ENCODE measurements around the gene SORCS2.

SORCS2 gene

DNA sequence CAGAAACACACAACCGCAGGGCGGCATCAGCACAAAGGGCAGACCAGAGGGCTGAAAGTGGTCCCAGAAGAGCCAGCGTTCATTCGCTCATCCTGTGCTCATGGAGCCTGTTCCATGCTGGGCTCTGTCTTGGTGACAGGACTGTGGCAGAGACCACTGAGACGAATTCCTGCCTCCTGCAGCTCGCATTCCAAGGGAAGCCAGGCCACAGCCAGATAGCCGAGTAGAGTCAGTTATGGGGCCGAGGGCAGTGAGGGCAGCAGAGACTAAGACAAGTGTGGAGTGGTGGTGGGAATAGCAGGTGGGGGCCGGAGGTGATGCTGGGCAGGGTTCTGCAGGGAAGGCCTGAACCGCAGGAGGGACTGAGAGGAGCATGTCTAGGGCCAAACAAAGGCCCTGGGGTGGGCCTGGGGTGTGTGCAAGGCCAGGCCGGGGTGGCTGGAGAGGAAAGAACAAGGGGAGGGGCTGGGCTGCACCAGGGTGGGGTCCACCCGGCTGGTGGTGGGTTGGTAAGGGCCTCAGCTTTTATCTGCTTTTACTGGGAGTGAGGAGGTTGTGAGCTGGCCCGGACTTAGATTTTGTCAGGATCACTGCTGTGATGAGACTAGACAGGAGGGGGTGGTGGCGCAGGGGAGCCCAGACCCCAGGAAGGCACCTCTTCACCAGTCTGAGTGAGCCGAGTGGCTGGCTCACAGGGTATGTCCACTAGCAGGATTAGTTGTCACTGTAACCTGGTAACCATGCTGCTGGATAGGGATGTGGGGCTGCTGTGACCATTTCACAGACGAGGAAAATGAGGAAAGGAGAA, 236.1 kb downstream of the SORCS2 start:
- DNase-seq = no peak

DNA sequence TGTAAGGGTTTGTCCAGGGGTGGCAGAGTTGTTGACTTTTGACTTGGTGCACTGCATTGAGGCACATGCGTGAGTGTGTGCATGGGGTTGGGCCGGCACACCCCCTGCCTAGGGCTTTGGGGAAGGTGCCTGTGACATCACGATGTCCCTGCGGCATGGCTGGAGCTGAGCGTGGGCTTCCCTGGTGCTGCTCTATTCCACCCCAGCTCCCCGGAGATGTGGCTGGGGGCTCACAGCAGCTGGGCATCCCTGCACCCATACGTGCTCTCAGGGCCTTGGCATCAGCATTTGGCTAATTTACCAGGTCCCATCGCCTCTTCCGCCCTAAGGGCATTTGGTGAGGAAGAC, 236.7 kb downstream of the SORCS2 start:
- DNase-seq = no peak

DNA sequence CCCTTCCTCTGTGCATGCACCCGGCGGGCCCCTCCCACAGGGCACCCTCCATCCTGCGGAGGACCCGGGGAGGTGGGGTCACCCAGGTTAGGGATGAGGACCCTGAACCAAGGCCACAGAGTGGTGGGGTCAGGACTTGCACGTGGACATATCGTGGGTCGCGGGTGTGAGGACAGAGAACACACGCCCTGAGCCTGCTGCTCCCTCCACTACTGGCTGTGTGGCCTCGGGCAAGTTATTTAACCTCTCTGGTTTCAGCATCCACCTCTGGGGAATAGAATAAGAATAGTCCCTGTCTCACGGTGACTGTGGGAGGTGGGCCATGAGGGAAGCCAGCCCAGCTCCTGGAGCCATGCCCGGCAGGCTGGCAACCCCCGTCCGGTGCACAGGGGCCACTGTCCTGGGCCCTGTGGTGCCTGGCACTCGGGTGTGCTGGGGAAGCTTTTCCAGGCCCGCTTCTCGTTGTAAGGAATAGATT, 237.3 kb downstream of the SORCS2 start:
- no peak for DNase-seq

DNA sequence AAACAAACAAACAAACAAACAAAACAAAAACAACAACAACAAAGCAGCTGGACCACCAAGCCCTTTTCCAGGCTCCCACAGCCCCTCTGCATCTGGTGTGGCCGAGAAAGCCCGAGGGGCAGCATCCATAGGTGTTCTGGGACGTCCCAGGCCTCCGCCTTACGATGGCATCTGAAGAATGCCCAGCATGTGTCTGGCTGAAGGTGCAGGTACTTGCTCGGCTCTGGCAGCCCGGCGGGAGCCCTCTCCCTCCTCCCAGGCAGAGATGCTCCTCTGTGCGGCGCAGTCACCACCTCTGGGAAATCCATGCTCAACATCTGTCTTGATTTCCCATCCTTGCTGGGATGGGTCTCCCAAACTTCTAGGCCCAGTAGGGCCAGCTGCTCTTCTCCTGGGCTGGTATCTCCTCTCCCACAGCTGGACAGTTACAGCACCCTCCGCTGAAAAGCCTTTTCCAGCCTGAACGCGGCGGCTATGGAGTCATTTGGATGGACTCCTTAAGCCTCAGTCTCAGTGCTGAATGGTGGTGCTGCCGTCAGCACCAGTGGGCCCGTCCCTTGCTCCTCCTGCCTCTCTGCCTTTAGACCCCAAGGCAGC, 238.1 kb downstream of the SORCS2 start:
- DNase-seq = no peak

DNA sequence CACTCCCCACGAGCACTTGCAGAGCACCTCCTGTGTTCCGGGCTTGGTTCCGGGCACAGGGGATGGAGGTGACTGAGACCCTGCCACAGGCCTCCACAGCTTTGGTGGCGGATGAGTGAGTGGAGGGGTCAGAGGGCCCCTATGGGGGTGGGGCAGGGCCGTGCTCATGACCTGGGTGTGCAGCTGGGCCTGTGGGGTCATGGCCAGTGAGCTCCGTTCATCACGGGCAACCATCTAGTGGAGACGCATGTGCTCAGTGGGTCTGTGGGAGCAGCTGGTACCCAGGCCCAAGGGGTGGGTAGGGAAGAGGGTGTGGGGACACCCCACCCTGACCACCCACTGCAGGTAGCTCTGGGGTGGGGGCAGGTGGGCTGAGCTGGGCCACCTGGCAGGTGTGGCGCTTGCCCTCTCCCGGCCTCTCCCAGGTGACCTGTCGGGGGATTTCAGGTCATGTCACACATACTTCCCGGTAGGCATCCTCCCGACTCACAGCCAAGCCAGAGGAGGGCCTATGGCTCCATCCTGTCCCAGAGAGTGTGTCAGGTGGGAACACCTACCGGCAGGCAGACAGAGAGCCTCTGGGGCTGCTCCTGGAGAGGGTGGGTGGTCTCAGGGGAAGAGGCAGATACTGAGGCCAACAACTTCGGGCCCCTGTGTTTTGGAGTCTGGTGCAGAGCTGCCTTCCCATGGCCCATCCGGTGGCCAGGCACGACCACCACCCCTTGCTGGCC, 238.8 kb downstream of the SORCS2 start:
- no peak for DNase-seq

DNA sequence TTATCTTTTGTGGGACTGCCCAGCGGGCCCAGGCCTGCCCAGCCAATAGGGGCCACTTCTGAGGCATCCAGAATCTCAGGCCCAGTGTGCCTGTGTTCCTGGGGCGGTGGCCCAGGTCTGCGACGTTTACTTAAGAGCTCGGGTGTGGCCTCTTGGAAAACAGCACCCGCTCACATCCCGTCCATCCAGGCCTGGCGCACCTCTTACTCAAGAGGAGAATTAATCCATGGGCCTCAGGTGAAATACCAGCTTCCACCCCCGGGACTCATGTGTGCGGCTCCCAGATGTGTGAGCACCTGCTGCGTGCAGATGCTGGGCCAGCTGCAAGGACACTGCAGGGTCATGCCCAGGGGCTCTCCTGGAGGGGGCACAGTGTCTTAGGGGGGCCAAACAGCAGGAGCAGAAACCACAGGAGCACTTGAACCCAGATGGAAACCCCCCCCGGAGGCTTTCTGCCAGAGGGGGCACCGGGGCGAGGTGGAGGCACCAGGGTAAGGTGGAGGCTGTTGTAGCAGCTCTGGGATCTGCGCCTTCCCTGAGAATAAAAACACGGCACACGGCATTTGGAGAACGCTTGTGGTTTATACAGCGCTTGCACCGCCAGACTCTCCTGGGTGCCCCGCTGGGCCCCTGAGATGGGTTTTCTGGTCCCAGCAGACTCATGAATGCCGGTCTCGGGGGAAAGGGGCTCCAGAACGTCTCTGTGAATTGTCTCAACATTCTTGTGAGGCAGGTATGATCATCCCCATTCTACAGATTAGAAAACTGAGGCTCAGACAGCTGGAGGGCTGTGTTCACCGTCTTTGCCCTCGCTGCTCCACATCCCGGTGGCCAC, 239.6 kb downstream of the SORCS2 start:
- DNase-seq = no peak

DNA sequence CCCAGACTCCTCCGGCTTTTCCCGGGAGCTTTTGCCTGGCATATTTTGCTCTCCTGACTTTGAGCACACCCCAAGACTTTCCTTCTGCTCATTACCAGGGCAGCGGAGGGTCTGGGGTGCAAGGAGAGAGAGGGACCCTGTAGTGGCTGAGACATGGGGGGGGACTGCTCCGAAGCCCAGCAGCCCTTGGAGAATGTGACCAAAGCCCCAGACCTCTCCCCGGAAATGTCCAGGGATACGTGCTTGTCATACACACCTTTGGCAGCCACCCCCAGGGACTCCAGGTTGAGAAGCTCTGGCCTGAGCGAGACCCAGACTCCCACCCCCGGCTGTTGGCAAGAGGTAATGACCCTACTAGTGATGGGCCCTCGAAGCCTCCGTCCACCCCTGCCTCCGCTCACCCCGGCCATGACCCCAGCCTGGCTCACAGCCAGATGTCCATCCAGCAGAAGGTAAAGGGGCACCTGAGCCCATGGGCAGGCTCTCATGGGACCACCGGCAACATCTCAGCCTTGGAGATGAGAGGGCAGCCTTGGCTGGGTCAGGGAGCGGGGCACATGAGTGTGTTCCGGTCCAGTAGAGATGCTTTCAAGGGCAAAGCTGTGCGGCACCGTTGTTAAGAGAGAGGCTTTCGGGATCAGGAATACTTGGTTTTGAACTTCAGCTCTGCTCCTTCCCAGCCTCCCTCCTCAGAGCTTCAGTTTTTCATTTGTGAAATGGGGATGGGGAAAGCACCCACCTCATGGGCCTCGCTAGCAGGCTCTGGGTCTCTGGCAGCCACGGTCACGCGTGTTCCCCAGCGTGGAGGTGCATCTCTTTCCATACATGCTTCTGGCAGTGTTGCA, 240.4 kb downstream of the SORCS2 start:
- no peak for DNase-seq

DNA sequence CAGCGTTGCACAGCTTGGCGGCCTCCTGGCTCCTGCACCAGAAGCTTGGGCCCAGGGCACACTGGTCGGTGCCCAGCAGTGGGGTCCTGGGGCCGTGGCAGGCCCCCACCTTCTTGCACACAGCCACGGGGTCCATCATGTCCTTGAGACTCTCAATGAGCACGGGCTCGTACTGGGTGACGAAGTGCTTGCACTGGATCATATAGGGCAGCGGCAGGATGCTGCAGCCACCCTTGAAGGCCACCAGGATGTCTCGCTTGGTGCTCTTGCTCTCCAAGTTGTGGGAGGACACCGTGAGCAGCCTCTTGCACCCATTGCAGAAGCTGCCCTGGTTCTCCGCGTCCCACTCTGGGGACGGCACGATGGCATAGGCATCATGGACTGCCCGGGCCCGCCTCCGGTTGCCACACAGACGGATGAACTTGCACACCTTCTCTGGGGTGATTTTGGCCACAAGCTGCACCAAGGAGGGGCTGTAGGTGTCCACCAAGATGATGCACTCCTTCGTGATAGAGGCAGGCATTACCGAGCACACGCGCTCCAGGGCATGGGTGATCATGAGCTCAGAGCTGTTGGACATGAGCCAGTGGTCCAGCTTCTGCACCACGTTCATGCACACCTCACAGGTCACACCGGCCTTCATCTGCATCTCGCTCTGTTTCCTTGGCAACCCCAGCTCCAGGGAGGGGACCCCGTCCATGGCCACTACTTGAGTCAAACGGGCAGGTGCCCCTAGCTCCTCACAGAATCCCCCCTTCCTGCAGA, 241.2 kb downstream of the SORCS2 start:
- DNase-seq = no peak

DNA sequence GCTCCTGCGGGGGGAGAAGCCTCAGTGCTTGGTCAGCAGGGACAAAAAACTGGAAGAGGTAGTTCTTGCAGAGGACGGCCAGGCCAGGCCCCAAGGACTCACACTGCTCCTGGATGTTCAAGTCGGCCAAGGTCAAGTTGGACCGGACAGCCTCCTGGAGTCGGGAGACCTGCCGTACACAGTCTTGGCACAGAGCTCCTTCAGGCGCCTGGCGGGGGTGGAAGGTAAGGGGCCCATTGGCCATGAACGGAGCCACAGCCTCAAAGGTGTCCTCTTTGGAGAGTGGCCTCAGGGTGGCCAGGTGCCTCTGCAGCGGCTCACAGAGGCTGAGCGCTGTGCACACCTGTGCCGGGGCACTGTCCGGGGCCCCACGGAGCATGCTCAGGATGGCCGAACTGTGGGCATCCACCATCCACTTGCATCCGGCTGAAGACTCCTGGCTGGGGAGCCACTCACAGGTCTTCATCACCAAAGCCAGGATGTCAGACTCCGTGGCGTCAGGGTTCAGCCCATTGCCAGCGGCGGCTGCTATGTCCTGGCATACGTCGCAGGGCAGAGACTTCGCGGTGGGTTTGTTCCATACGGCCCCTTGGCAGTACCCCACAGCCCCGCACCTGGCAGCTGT, 241.9 kb downstream of the SORCS2 start:
- no peak for DNase-seq

DNA sequence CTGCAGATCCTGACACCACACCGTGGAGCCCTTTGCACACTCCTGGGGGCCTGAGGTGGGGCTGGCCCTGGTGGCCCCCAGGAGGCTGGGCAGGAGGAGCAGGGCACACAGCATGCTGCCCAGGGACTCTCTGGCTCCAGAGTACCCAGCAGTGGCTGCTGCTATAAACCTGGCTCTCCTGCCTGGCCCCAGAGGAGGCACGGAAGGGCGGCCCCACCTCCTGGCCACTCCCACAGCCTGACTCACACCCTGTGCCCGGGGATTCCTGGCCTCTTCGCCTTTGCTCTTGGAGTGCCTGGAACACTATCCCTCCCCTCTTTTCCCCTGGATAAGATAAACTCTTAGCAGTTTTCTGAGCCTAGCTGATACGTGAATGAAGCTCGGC, 242.4 kb downstream of the SORCS2 start, which contains the start of gene PSAPL1:
TSS of gene PSAPL1 (minus strand) at position 165 of the 385 bp plus-strand sequence. CDS start at position 114, 51 bp downstream.
- DNase-seq = no peak

DNA sequence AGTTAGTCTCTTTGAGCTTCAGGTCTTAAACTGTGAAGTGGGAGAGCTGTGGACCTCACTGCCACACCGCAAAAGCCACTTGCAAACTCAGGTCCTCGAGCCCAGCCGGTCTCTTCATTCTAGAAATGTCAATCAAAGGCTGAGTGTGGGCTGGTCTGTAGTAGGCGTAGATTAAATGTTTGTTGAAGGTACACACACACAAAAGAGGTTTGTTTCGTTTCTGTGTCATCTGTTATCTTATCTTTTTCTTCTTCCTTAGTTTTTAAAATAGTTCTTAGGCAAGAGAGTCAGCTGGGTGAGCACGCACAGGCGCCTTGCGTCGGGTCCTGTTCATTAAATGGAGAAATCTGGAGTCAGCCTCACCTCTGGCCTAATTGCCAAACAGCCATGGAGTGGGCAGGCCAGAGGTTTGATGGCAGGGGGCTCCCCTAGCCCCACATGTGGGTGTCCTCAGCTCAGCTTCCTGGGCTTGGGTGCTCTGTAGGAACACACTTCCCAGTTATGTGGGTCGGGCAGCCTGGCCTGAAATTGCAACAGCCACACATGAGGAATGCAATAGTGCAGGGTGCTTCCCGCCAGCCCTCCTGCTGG, 243.2 kb downstream of the SORCS2 start:
- DNase-seq = no peak

DNA sequence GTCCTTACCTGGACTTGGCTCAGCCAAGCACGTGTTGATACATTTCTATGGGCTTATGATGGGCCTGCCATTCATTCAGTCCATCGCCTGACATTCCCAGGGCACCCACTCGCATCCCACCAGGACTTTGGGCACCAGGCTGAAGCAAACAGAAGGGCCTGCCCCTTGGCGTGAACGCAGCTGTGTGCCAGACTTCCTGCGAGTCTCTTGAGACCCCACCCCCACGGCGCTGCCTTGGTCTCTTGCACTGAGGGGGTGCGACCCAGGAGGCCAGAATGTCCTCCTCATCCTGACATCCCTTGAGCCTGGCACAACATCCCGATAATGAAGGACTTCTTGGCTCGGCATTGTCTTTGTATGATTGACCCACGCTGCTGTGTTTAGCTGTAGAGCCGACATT, 243.9 kb downstream of the SORCS2 start:
- DNase-seq = no peak

DNA sequence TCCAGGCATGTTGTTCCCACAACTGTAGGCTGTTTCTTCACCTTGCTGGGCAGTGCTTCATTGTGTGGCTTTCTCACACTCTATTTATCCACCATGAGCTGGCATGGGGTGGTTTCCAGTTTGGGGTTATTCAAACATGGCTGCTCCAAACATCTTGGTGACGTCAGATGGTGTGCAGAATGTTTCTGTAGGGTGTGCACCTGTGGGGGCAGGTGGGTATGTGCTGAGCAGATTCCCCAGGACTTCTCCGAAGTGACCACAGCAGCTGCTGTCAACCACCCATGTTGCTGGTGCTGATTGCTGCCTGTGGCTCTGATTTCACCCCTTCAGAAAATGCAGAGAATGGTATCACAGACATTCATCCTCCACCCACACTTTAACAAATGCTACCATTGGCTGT, 247.4 kb downstream of the SORCS2 start:
- no peak for DNase-seq

DNA sequence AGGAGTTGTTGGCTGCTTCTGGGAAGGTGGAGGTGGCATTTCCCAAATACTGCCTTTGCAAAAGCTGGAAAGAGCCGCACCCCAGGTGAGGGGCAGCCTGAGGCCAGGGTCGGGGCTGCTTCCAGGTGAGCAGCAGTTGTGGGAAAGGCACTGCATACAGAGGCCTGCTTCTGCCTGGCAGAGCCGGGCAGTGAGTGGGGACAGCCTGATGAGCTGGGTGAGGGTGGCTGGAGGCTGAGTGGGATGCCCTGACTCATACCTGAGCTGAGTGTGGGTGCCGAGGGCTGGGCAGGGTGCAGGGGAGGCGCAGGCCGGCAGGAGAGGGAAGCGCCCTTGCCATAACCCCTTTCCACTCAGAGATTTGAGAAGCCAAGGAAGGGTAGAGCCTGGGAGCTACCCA, 248.9 kb downstream of the SORCS2 start:
- DNase-seq = no peak

DNA sequence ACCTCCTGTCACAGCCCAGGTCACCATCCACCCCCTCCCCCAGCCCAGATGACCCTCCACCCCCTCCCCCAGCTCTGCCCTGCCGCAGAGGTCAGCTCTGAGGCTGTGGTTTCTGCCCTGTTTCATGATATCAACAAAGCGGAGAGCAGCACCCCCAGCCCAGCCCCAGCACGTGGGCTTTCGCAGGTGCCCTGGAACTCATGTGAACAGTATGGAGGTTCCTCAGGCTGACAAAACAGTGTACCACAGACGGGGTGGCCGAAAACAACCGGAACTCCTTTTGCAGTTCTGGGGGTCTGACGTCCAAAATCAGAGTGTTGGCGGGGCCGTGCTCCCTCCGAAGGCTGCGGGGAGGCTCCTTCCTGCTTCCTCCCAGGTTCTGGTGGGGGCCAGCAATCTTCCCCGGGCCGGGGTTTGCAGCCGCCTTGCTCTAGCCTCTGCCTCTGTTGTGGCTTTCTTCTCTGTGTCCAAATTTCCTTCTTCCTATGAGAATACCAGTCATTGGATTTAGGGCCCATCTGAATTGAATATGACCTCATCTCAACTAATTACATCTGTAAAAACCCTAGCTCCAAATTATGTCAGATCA, 250.3 kb downstream of the SORCS2 start:
- no peak for DNase-seq

DNA sequence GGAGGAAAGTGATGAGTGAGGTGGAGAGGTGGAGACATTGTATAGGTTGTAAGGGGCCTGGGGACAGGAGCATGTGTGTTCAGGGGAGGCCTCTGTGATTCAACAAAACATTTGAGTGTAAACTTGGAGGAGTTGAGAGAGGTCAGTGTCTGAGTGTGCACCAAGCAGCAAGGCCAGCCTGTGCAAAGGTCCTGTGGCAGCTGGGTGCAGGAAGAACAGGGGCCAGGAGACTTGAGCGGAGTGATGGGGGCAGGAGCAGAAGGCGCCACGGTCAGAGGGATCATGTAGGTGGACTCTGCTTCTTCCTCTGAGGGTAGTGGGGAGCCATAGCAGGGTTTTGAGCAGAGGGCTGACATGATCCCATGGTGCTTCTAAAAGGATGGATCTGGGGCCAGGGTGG, 252.0 kb downstream of the SORCS2 start:
- no peak for DNase-seq

DNA sequence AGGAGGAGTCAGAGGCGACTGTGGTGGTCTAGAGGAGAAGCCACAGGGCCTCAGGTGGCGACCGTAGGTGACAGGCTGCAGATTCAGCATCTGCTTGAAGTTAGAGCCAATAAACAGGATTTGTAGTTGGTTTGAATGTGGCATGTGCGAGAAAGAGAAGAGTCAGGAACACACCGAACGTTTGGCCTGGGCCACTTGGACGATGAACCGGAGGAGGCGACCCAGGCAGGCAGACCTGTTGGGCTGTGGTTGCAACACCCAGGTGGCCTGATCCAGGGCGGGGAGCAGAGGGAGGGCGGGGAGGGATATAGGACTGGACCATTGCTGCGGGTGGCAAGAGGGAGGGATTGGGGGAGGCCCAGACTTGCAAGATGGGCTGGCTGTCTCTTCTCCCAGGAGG, 252.4 kb downstream of the SORCS2 start:
- no peak for DNase-seq

DNA sequence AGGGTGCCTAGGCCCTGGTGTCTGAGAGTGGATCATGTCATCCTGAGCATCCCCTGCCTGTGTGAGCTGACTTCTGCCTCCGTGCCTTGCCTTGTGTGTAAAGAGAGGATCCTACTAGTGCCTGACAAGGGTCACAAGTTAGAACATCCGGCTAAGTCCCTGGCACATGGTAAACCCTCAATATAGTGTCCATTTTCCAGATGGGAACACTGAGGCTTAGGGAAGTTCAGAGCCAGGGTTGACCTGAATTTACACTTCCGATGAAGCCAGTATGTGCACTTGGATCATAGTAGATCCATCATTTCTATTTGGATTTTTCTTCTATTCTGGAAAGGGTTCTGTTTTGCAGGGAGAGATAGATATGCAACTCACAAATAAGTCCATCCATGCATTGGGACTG, 254.9 kb downstream of the SORCS2 start:
- no peak for DNase-seq

DNA sequence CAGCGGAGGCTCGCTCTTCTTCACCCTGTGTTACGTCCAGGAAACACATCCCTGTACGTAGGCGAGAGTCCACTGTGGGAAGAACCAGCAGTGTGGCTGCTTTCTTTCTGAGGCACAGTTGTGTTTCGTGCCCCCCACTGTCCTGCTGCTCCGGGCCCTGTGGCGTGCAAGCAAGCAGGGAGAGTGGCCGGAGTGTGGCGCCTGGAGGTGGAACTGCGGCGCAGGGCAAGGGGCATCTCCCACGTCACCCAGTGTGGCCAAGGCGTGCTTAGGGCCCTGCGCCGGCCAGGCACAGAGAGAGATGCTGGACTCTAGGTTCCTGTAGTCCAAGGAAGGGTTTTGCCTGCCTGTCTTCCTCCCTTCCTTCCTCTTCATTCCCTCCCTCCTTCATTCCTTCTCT, 255.7 kb downstream of the SORCS2 start:
- no peak for DNase-seq
